IMR-90 (cell line): ENCODE data around the gene OR6C2. TPM values are rescaled to one million over a fixed set of nuclear protein-coding genes. Genes with fewer than 3 reads are reported as not detected.
"Not testable (repeated sequence)": the region's sequence is repeated elsewhere in the genome, so short reads cannot be mapped to it uniquely, and the experiment has no call there.

ENCODE experiments used
- ATAC-seq: fragments of 200-7000 bp; cut with Tn5 transposase; 2 replicates; pipeline ENCODE4 v1.9.1; 2020; ENCODE audit warnings: low read depth, mild to moderate bottlenecking, moderate library complexity
- BruUV-seq: library from RNA; stranded (reverse); fragments of 400-500 nt; replicated peaks from 2 replicates; lab custom pipeline; 2021; lab: Mats Ljungman, UMichigan
- CTCF ChIA-PET: fragments of 300-600 bp; formaldehyde crosslinking; extraction: SDS; loops from one replicate; lab custom pipeline; 2021; ENCODE audit warnings: antibody characterized with exemption; lab: Yijun Ruan, JAX
- POLR2A ChIA-PET: fragments of 300-600 bp; sonication (Branson Sonifier 250); formaldehyde crosslinking; loops from one replicate; lab custom pipeline; 2022; ENCODE audit warnings: antibody characterized with exemption; ENCODE audit not compliant: unreplicated experiment; lab: Charles Lee
- DNase-seq: peaks from one replicate; pipeline ENCODE4 v3.0.0; 2013
- H2AFZ ChIP-seq: replicated peaks from 2 replicates; pipeline ENCODE3; 2013; ENCODE audit warnings: low read length, mild to moderate bottlenecking; ENCODE audit not compliant: poor library complexity
- H2AK5ac ChIP-seq: 2 replicates; pipeline ENCODE4 v1.6.1; 2013; ENCODE audit warnings: low read depth, low read length, inconsistent platforms
- H2AK9ac ChIP-seq: replicated peaks from 2 replicates; pipeline ENCODE3; 2013; ENCODE audit warnings: mild to moderate bottlenecking, low read depth, low read length, moderate library complexity; ENCODE audit not compliant: poor library complexity
- H2BK120ac ChIP-seq: 2 replicates; pipeline ENCODE4 v1.6.1; 2013; ENCODE audit warnings: low read depth, low read length, inconsistent platforms
- H2BK15ac ChIP-seq: 3 replicates; pipeline ENCODE4 v1.6.1; 2013; ENCODE audit warnings: low read depth, low read length, inconsistent platforms
- H2BK20ac ChIP-seq: 2 replicates; pipeline ENCODE4 v1.6.1; 2013; ENCODE audit warnings: low read depth, mild to moderate bottlenecking, inconsistent platforms, low read length, moderate library complexity
- H2BK5ac ChIP-seq: 2 replicates; pipeline ENCODE4 v1.6.1; 2013; ENCODE audit warnings: mild to moderate bottlenecking, low read depth, low read length, inconsistent platforms; ENCODE audit not compliant: poor library complexity, severe bottlenecking
- H3K14ac ChIP-seq: replicated peaks from 2 replicates; pipeline ENCODE4 v1.6.1; 2013; ENCODE audit warnings: low read depth, low read length, inconsistent platforms
- H3K18ac ChIP-seq: 2 replicates; pipeline ENCODE4 v1.6.1; 2013; ENCODE audit warnings: low read depth, low read length, control low read depth
- H3K23ac ChIP-seq: 2 replicates; pipeline ENCODE4 v1.6.1; 2013; ENCODE audit warnings: low read depth, low read length, inconsistent platforms
- H3K27ac ChIP-seq: 2 replicates; pipeline ENCODE4 v1.5.1; 2013; ENCODE audit warnings: mild to moderate bottlenecking, control low read depth, low read length; ENCODE audit not compliant: insufficient read depth
- H3K27me3 ChIP-seq: 2 replicates; pipeline ENCODE4 v1.6.1; 2013; ENCODE audit warnings: low read length; ENCODE audit not compliant: control insufficient read depth, insufficient read depth
- H3K36me3 ChIP-seq: 2 replicates; pipeline ENCODE4 v1.6.1; 2013; ENCODE audit warnings: low read length, mixed read lengths; ENCODE audit not compliant: control insufficient read depth, insufficient read depth
- H3K4ac ChIP-seq: 2 replicates; pipeline ENCODE4 v1.6.1; 2013; ENCODE audit warnings: low read depth, low read length, inconsistent platforms
- H3K4me1 ChIP-seq: 2 replicates; pipeline ENCODE4 v1.6.1; 2013; ENCODE audit warnings: low read length, mixed read lengths; ENCODE audit not compliant: control insufficient read depth, insufficient read depth
- H3K4me2 ChIP-seq: 2 replicates; pipeline ENCODE4 v1.6.1; 2013; ENCODE audit warnings: low read depth, mild to moderate bottlenecking, control low read depth, low read length, moderate library complexity
- H3K4me3 ChIP-seq: 2 replicates; pipeline ENCODE4 v1.5.1; 2013; ENCODE audit warnings: low read depth, mild to moderate bottlenecking, control low read depth, low read length, moderate library complexity; ENCODE audit not compliant: insufficient read depth
- H3K56ac ChIP-seq: 2 replicates; pipeline ENCODE4 v1.6.1; 2013; ENCODE audit warnings: low read length, inconsistent platforms; ENCODE audit not compliant: insufficient read depth; ENCODE audit errors: extremely low read depth
- H3K79me1 ChIP-seq, 2 experiments: 2 replicates each; pipeline ENCODE4 v1.6.1; 2013; ENCODE audit warnings: low read length in 2 of 2, inconsistent platforms in 1 of 2, low read depth in 1 of 2
- H3K9ac ChIP-seq: 2 replicates; pipeline ENCODE4 v1.6.1; 2013; ENCODE audit warnings: low read depth, low read length, control low read depth
- H3K9me1 ChIP-seq: 2 replicates; pipeline ENCODE4 v1.6.1; 2013; ENCODE audit warnings: low read length, inconsistent platforms; ENCODE audit not compliant: insufficient read depth
- H3K9me3 ChIP-seq: 2 replicates; pipeline ENCODE4 v1.6.1; 2013; ENCODE audit warnings: low read length; ENCODE audit not compliant: control insufficient read depth, insufficient read depth
- H4K20me1 ChIP-seq: 2 replicates; pipeline ENCODE4 v1.6.1; 2013; ENCODE audit warnings: low read length, inconsistent platforms; ENCODE audit not compliant: insufficient read depth
- H4K5ac ChIP-seq: 2 replicates; pipeline ENCODE4 v1.6.1; 2013; ENCODE audit warnings: mild to moderate bottlenecking, low read depth, low read length, control low read depth
- H4K8ac ChIP-seq, 2 experiments: 2 replicates each; pipeline ENCODE4 v1.6.1; 2013; ENCODE audit warnings: low read depth in 2 of 2, low read length in 2 of 2, control low read depth in 1 of 2, inconsistent platforms in 1 of 2
- H4K91ac ChIP-seq: 2 replicates; pipeline ENCODE4 v1.6.1; 2013; ENCODE audit warnings: low read depth, low read length, inconsistent platforms; ENCODE audit not compliant: insufficient read depth
- WGBS, 2 experiments: methylation state at CpG; one replicate each; pipeline versions ENCODE4 v1.1.5 to v1.1.7; 2013; ENCODE audit warnings: missing lambda C conversion rate in 2 of 2; ENCODE audit not compliant: insufficient read length in 1 of 2; ENCODE audit errors: extremely low coverage in 2 of 2; 5-methylcytosine and 5-hydroxymethylcytosine counted together
- dilution Hi-C: fragments of 300-500 bp; cut with HindIII; formaldehyde crosslinking; loops from one replicate; pipeline ENCODE4 v1.14.3; 2018; ENCODE audit warnings: low sequenced_read_pairs; ENCODE audit not compliant: unreplicated experiment
- in situ Hi-C: fragments of 300-500 bp; cut with MboI; formaldehyde crosslinking; loops from 3 replicates; pipeline ENCODE4 v1.14.3; 2019; ENCODE audit warnings: low sequenced_read_pairs, inconsistent platforms, mixed read lengths
- intact Hi-C: fragments of 100-400 bp; cut with micrococcal nuclease; formaldehyde crosslinking; loops from 2 replicates; pipeline ENCODE4 v1.10.0; 2022
- polyA plus RNA-seq, 3 experiments: library from polyadenylated mRNA; depleted of rRNA; stranded (reverse); fragments of >200 nt; gene quantifications; 2 replicates each; pipeline ENCODE4 v1.2.3, GENCODE V29; 2012; ENCODE audit warnings: low replicate concordance in 1 of 3
- total RNA-seq: library from RNA; depleted of rRNA; stranded (reverse); fragments of >200 nt; gene quantifications from 2 replicates; pipeline ENCODE4 v1.2.3, GENCODE V29; 2012

OR6C2 gene
- total and polyA plus RNA-seq, 2 of the 4 experiments (the other 2 are of a cell fraction), result not detected

DNA sequence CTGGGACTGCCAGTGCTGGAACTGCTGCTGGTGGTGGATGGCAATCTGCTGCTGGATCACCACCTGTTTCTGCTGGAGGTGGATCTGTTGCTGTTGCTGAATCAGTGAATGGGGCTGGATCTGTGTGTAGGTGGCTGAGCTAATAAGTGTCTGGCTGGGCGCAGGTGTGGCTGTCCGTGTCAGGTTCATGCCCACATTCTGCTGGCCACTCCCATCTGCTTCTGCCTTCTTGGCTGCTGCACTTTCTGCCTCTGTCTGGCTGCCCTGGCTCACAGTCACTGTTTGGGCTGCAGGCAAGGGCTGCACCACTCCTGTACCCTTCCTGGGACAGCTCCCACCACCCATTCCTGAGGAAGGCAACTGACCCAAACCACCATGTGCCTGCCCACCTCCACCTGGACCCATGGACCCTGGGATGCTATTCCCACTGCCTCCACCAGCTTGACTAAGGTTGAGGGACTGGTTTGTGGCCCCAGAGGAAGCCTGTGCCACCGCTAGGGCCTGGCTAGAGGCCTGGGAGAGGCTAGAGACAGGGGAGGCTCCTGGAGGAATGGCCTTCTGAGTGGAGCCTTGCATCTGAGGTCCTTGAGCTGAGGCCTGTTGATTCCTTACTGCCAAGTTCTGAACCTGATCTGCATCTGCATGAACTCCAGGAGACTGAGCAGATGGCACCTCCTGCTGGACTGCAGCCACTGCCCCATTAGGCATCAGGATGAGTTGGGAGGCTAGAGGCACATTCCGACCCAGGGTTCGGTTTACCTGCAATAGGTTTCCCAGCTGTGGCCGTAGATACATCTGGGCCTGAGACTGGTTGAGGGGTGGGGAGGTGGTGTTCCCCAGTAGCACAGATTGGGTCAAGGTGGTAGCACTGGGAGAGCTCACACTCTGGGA, 30.1 kb upstream of the OR6C2 start:
- H2AK9ac ChIP-seq, H3K79me1 ChIP-seq, H3K4me1 ChIP-seq, H3K23ac ChIP-seq, H3K4me3 ChIP-seq, H4K5ac ChIP-seq, DNase-seq, H3K9me3 ChIP-seq, in situ Hi-C loops, POLR2A ChIA-PET, H2BK15ac ChIP-seq, H3K27me3 ChIP-seq, intact Hi-C loops, H3K9me1 ChIP-seq, H4K20me1 ChIP-seq, H2BK120ac ChIP-seq, BruUV-seq, H4K91ac ChIP-seq, H2BK5ac ChIP-seq, CTCF ChIA-PET, H3K14ac ChIP-seq, H2AFZ ChIP-seq, H3K56ac ChIP-seq, H3K4me2 ChIP-seq, dilution Hi-C loops, H2AK5ac ChIP-seq, H3K4ac ChIP-seq, H3K27ac ChIP-seq, H3K36me3 ChIP-seq, H4K8ac ChIP-seq, H3K9ac ChIP-seq, ATAC-seq, H2BK20ac ChIP-seq, H3K18ac ChIP-seq: not testable (repeated sequence)
- WGBS, 2 experiments, result no CpG with 5 or more reads among the region's 6 CpGs

DNA sequence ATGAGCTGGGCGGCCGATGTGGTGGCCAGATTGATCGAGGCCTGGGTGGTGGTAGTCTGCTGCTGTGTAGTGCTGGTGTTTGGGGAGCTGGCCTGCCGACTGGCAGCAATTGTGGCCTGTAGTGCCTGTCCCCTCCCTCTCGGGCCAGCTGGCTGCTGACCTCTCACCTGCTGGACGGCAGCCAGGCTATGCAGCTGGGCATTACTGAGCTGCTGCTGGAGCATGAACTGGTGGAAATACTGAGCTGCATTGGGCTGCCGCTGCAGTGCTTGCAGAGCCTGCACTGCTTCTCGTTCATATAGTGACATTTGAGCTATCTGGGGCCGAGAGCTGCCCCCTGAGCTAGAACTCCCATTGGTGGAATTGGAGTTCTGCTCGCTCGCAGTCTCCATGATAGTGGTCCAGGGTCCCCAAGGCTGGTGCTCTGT, 29.5 kb upstream of the OR6C2 start:
- H4K20me1 ChIP-seq, H3K4me3 ChIP-seq, H3K14ac ChIP-seq, H2AK5ac ChIP-seq, DNase-seq, H3K27me3 ChIP-seq, CTCF ChIA-PET, H4K8ac ChIP-seq, H3K9me1 ChIP-seq, H3K9me3 ChIP-seq, POLR2A ChIA-PET, H3K4me1 ChIP-seq, H3K4ac ChIP-seq, H3K79me1 ChIP-seq, ATAC-seq, H3K18ac ChIP-seq, H4K91ac ChIP-seq, BruUV-seq, H3K23ac ChIP-seq, H3K36me3 ChIP-seq, H3K4me2 ChIP-seq, H2BK120ac ChIP-seq, H3K56ac ChIP-seq, H2AK9ac ChIP-seq, H3K9ac ChIP-seq, H2BK20ac ChIP-seq, dilution Hi-C loops, H4K5ac ChIP-seq, H2BK15ac ChIP-seq, H3K27ac ChIP-seq, in situ Hi-C loops, H2BK5ac ChIP-seq, intact Hi-C loops, H2AFZ ChIP-seq: not testable (repeated sequence)
- 0% methylated on average over 1 of the region's 11 CpGs; no CpG with 5 or more reads in 1 of the 2 experiments for WGBS, 2 experiments
